HCT116 (cell line): ENCODE measurements around the gene SLC4A4.

ENCODE experiments used
- POLR2A ChIP-seq: IDR thresholded peaks from 2 replicates; pipeline ENCODE4 v1.7.0; 2011; ENCODE audit warnings: borderline replicate concordance; ENCODE audit not compliant: insufficient read depth, insufficient read length; ENCODE audit errors: extremely low read depth
- POLR2AphosphoS5 ChIP-seq: IDR thresholded peaks from 2 replicates; pipeline ENCODE4 v1.6.1; 2011; ENCODE audit warnings: mild to moderate bottlenecking, low read depth, low read length, moderate library complexity
- YY1 ChIP-seq: IDR thresholded peaks from 2 replicates; pipeline ENCODE4 v1.6.1; 2011; ENCODE audit warnings: low read length, low read depth, moderate library complexity, mild to moderate bottlenecking; ENCODE audit not compliant: insufficient replicate concordance; ENCODE audit errors: extremely low read depth
- ZFX ChIP-seq: fragments of 450-650 bp; IDR thresholded peaks from 2 replicates; pipeline ENCODE4 v1.6.1; 2017
- ZNF274 ChIP-seq: fragments of 200-500 bp; sonication (Bioruptor generic); IDR thresholded peaks from 2 replicates; pipeline ENCODE4 v1.6.1; 2014; ENCODE audit warnings: mild to moderate bottlenecking, low read depth, low read length, inconsistent platforms
- TF ChIP-seq, protein P1 (sequence below), 3 experiments: fragments of 200-600 bp in 1 of 3; sonication (generic) in 1 of 3; IDR thresholded peaks in 2 of 3; conservative IDR thresholded peaks in 1 of 3; 2 replicates each; pipeline ENCODE4 v1.5.1; 2012 to 2017; ENCODE audit warnings: low read depth in 2 of 3, low read length in 2 of 3, antibody characterized with exemption in 1 of 3, borderline replicate concordance in 1 of 3, control low read depth in 1 of 3, mild to moderate bottlenecking in 1 of 3, mixed read lengths in 1 of 3, mixed run types in 1 of 3, moderate library complexity in 1 of 3; ENCODE audit not compliant: insufficient read depth in 1 of 3

- TF ChIP-seq POLR2AphosphoS5 (no peak), ZFX (no peak), POLR2A (no peak), YY1 (no peak), ZNF274 (no peak)
- TF ChIP-seq, protein P1, sequence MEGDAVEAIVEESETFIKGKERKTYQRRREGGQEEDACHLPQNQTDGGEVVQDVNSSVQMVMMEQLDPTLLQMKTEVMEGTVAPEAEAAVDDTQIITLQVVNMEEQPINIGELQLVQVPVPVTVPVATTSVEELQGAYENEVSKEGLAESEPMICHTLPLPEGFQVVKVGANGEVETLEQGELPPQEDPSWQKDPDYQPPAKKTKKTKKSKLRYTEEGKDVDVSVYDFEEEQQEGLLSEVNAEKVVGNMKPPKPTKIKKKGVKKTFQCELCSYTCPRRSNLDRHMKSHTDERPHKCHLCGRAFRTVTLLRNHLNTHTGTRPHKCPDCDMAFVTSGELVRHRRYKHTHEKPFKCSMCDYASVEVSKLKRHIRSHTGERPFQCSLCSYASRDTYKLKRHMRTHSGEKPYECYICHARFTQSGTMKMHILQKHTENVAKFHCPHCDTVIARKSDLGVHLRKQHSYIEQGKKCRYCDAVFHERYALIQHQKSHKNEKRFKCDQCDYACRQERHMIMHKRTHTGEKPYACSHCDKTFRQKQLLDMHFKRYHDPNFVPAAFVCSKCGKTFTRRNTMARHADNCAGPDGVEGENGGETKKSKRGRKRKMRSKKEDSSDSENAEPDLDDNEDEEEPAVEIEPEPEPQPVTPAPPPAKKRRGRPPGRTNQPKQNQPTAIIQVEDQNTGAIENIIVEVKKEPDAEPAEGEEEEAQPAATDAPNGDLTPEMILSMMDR (IDR thresholded peaks at IDR 0.05 in 2 of 3, conservative IDR thresholded peaks at IDR 0.05 in 1 of 3; ENCODE audit: borderline replicate concordance in 1 of 3, insufficient read depth in 1 of 3, low read depth in 2 of 3, low read length in 2 of 3), result no peak
Measured at GRCh38 chr4:71303850-71304249, 35.0 kb upstream of the SLC4A4 start.
